ENCODE measurements around the gene CARM1.

DNA sequence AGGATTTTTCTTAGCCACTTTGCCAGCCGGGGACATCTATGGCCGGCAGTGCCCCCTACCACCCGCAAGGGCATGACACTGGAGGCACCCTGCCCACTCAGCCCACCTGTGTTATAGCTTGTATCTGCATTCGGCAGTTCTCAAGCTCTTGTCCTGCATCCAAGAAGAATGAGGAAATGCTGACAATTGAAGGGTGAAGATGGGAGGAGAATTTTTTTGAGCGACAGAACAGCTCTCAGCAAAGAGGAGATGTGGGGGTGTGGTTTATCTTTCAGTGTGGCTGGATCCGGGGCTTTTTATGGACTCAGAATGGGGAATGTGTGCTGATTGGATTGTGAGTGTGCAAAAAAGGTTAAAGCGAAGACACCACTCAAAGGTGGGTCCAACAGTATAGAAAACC, 28.6 kb upstream of the CARM1 start:
- TF ChIP-seq, protein P1, sequence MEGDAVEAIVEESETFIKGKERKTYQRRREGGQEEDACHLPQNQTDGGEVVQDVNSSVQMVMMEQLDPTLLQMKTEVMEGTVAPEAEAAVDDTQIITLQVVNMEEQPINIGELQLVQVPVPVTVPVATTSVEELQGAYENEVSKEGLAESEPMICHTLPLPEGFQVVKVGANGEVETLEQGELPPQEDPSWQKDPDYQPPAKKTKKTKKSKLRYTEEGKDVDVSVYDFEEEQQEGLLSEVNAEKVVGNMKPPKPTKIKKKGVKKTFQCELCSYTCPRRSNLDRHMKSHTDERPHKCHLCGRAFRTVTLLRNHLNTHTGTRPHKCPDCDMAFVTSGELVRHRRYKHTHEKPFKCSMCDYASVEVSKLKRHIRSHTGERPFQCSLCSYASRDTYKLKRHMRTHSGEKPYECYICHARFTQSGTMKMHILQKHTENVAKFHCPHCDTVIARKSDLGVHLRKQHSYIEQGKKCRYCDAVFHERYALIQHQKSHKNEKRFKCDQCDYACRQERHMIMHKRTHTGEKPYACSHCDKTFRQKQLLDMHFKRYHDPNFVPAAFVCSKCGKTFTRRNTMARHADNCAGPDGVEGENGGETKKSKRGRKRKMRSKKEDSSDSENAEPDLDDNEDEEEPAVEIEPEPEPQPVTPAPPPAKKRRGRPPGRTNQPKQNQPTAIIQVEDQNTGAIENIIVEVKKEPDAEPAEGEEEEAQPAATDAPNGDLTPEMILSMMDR (IDR thresholded peaks at IDR 0.05; ENCODE audit: extremely low read depth in 1 of 2, insufficient read depth in 1 of 2, low read depth in 1 of 2, low read length in 2 of 2): no peak
- TF ChIP-seq EZH2 (IDR thresholded peaks at IDR 0.05; ENCODE audit: borderline replicate concordance, low read depth, low read length, severe bottlenecking) (no peak), POLR2A (IDR thresholded peaks at IDR 0.05; ENCODE audit: low read depth, low read length) (no peak), POLR2AphosphoS5 (IDR thresholded peaks at IDR 0.05; ENCODE audit: insufficient read depth, low read depth, low read length) (no peak), JUN (IDR thresholded peaks at IDR 0.05; ENCODE audit: borderline replicate concordance, insufficient read depth, insufficient read length, low read depth) (no peak), FOS (IDR thresholded peaks at IDR 0.05; ENCODE audit: borderline replicate concordance, insufficient read depth, low read length) (no peak), GATA2 (IDR thresholded peaks at IDR 0.05; ENCODE audit: insufficient read depth, insufficient read length, low read depth, low read length) (no peak)
- TF ChIP-seq, protein P2, sequence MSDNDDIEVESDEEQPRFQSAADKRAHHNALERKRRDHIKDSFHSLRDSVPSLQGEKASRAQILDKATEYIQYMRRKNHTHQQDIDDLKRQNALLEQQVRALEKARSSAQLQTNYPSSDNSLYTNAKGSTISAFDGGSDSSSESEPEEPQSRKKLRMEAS (IDR thresholded peaks at IDR 0.05; ENCODE audit: insufficient read depth, insufficient read length): no peak
